Measurements from ENCODE around the gene HSPA4. TPM values are rescaled to one million over a fixed set of nuclear protein-coding genes. Genes with fewer than 3 reads are reported as not detected.
"Not testable (repeated sequence)": the region's sequence is repeated elsewhere in the genome, so short reads cannot be mapped to it uniquely, and the experiment has no call there.

The HSPA4 gene
- polyA plus RNA-seq, 3 donors = 124 to 153 (median 134) TPM

- DNase-seq (ENCODE audit: extremely low read depth in 1 of 11, low read depth in 9 of 11, low spot score in 4 of 11) = no peak
Observed at GRCh38 chr5:133075572-133076536, 24.0 kb downstream of the HSPA4 start.

GRCh38 chr5:133079048-133079447 is 27.2 kb downstream of the HSPA4 start:
- no peak for DNase-seq (ENCODE audit: extremely low read depth in 1 of 11, low read depth in 9 of 11, low spot score in 4 of 11)

- no peak for DNase-seq (ENCODE audit: extremely low read depth in 1 of 11, low read depth in 9 of 11, low spot score in 4 of 11)
Observed at GRCh38 chr5:133081036-133081435, 29.2 kb downstream of the HSPA4 start.

GRCh38 chr5:133081703-133082102 is 29.9 kb downstream of the HSPA4 start:
- DNase-seq (ENCODE audit: extremely low read depth in 1 of 11, low read depth in 9 of 11, low spot score in 4 of 11) = no peak

- no peak for DNase-seq (ENCODE audit: extremely low read depth in 1 of 11, low read depth in 9 of 11, low spot score in 4 of 11)
Observed at GRCh38 chr5:133082128-133082527, 30.3 kb downstream of the HSPA4 start.

GRCh38 chr5:133083901-133084300 is 32.1 kb downstream of the HSPA4 start:
- DNase-seq (ENCODE audit: extremely low read depth in 1 of 11, low read depth in 9 of 11, low spot score in 4 of 11) = no peak

GRCh38 chr5:133085171-133085570 is 33.4 kb downstream of the HSPA4 start:
- DNase-seq (ENCODE audit: extremely low read depth in 1 of 11, low read depth in 9 of 11, low spot score in 4 of 11) = not testable (repeated sequence)

- DNase-seq (ENCODE audit: extremely low read depth in 1 of 11, low read depth in 9 of 11, low spot score in 4 of 11) = no peak
Observed at GRCh38 chr5:133086366-133086875, 34.6 kb downstream of the HSPA4 start.

GRCh38 chr5:133088064-133088463 is 36.3 kb downstream of the HSPA4 start:
- DNase-seq (ENCODE audit: extremely low read depth in 1 of 11, low read depth in 9 of 11, low spot score in 4 of 11) = no peak

- no peak for DNase-seq (ENCODE audit: extremely low read depth in 1 of 11, low read depth in 9 of 11, low spot score in 4 of 11)
Observed at GRCh38 chr5:133091034-133091433, 39.2 kb downstream of the HSPA4 start.

GRCh38 chr5:133106343-133106742 is 54.5 kb downstream of the HSPA4 start:
- no peak for DNase-seq (ENCODE audit: extremely low read depth in 1 of 11, low read depth in 9 of 11, low spot score in 4 of 11)

GRCh38 chr5:133106761-133107572 is 55.2 kb downstream of the HSPA4 start:
- no peak for DNase-seq (ENCODE audit: extremely low read depth in 1 of 11, low read depth in 9 of 11, low spot score in 4 of 11)

- DNase-seq (ENCODE audit: extremely low read depth in 1 of 11, low read depth in 9 of 11, low spot score in 4 of 11) = no peak
Observed at GRCh38 chr5:133108481-133108921, 56.7 kb downstream of the HSPA4 start.

- no peak for DNase-seq (ENCODE audit: extremely low read depth in 1 of 11, low read depth in 9 of 11, low spot score in 4 of 11)
Observed at GRCh38 chr5:133109655-133110483, 58.1 kb downstream of the HSPA4 start.

GRCh38 chr5:133110709-133111108 is 58.9 kb downstream of the HSPA4 start:
- DNase-seq (ENCODE audit: extremely low read depth in 1 of 11, low read depth in 9 of 11, low spot score in 4 of 11) = no peak

GRCh38 chr5:133111299-133111698 is 59.5 kb downstream of the HSPA4 start:
- DNase-seq (ENCODE audit: extremely low read depth in 1 of 11, low read depth in 9 of 11, low spot score in 4 of 11) = peak; percentile 64 to 89 (median 78)

- no peak for DNase-seq (ENCODE audit: extremely low read depth in 1 of 11, low read depth in 9 of 11, low spot score in 4 of 11)
Observed at GRCh38 chr5:133112026-133112660, 60.3 kb downstream of the HSPA4 start.

- DNase-seq (ENCODE audit: extremely low read depth in 1 of 11, low read depth in 9 of 11, low spot score in 4 of 11) = no peak
Observed at GRCh38 chr5:133113331-133114061, 61.7 kb downstream of the HSPA4 start.

Data from renal cortex interstitium (tissue), 11 donors.